HCT116 (cell line): ENCODE data around the gene THEM4. TPM values are rescaled to one million over a fixed set of nuclear protein-coding genes. Genes with fewer than 3 reads are reported as not detected.
"Not testable (repeated sequence)": the region's sequence is repeated elsewhere in the genome, so short reads cannot be mapped to it uniquely, and the experiment has no call there.

Experiments used
- ATAC-seq: fragments of 200-7000 bp; cut with Tn5 transposase; 2 replicates; pipeline ENCODE4 v1.9.1; 2020; ENCODE audit warnings: mild to moderate bottlenecking, moderate library complexity
- BruUV-seq: library from RNA; stranded (reverse); fragments of 400-500 nt; replicated peaks from 2 replicates; lab custom pipeline; 2021; lab: Mats Ljungman, UMichigan
- CTCF ChIA-PET: fragments of 300-600 bp; sonication (Branson Sonifier 250); formaldehyde crosslinking; loops from one replicate; lab custom pipeline; 2021; ENCODE audit warnings: antibody characterized with exemption; lab: Charles Lee
- POLR2A ChIA-PET: fragments of 300-600, 350-600 bp; sonication (Branson Sonifier 250); formaldehyde crosslinking; loops from one replicate; lab custom pipeline; 2021; ENCODE audit warnings: antibody characterized with exemption; lab: Charles Lee
- RAD21 ChIA-PET, 2 experiments: fragments of 300-600 bp; sonication (Branson Sonifier 250); formaldehyde crosslinking; loops; one replicate each; lab custom pipeline; 2023; ENCODE audit warnings: low total read pairs in 2 of 2; ENCODE audit not compliant: uncharacterized antibody in 2 of 2, unreplicated experiment in 2 of 2, low non-redundant PET in 1 of 2; lab: Charles Lee
- DNase-seq: peaks from one replicate; pipeline ENCODE4 v3.0.0-alpha.2; 2010; ENCODE audit warnings: low read depth, low spot score
- H2AFZ ChIP-seq: fragments of 200-600 bp; shearing (Covaris generic), sonication (generic); 2 replicates; pipeline ENCODE4 v1.6.1; 2017; ENCODE audit warnings: low read depth, mixed run types, mixed read lengths, antibody characterized with exemption, low read length; ENCODE audit not compliant: poor library complexity, severe bottlenecking
- H3K27ac ChIP-seq: 2 replicates; pipeline ENCODE4 v1.5.1; 2012; ENCODE audit warnings: low read depth, low read length
- H3K27me3 ChIP-seq: fragments of 200-600 bp; sonication (generic); 2 replicates; pipeline ENCODE4 v1.6.1; 2016; ENCODE audit warnings: mixed run types, low read length, mixed read lengths; ENCODE audit not compliant: insufficient read depth
- H3K36me3 ChIP-seq, 2 experiments: fragments of 200-500 bp in 1 of 2; fragments of 200-600 bp in 1 of 2; sonication (Bioruptor generic) in 1 of 2; sonication (generic) in 1 of 2; 2 replicates each; pipeline versions ENCODE4 v1.5.1 to v1.6.1; 2014 to 2016; ENCODE audit warnings: low read length in 2 of 2, inconsistent platforms in 1 of 2, mixed read lengths in 1 of 2, mixed run types in 1 of 2; ENCODE audit not compliant: insufficient read depth in 2 of 2, control insufficient read depth in 1 of 2
- H3K4me1 ChIP-seq, 2 experiments: fragments of 200-600 bp in 1 of 2; sonication (generic) in 1 of 2; 2 replicates each; pipeline versions ENCODE4 v1.5.1 to v1.6.1; 2012 to 2017; ENCODE audit warnings: low read length in 2 of 2, inconsistent platforms in 1 of 2, mild to moderate bottlenecking in 1 of 2, mixed read lengths in 1 of 2, mixed run types in 1 of 2, moderate library complexity in 1 of 2; ENCODE audit not compliant: insufficient read depth in 2 of 2, control insufficient read depth in 1 of 2
- H3K4me2 ChIP-seq: fragments of 200-600 bp; sonication (generic); 2 replicates; pipeline ENCODE4 v1.6.1; 2017; ENCODE audit warnings: mixed run types, low read length, mixed read lengths
- H3K4me3 ChIP-seq, 2 experiments: fragments of 200-600 bp in 1 of 2; sonication (generic) in 1 of 2; replicated peaks in 1 of 2; 2 replicates each; pipeline ENCODE4 v1.5.1; 2011 to 2016; ENCODE audit warnings: low read length in 2 of 2, control low read depth in 1 of 2, low read depth in 1 of 2, mild to moderate bottlenecking in 1 of 2, mixed read lengths in 1 of 2, mixed run types in 1 of 2
- H3K79me2 ChIP-seq: fragments of 200-600 bp; sonication (generic); 2 replicates; pipeline ENCODE4 v1.6.1; 2017; ENCODE audit warnings: mild to moderate bottlenecking, mixed run types, low read length, moderate library complexity, mixed read lengths; ENCODE audit not compliant: insufficient read depth
- H3K9ac ChIP-seq: fragments of 200-600 bp; sonication (generic); 2 replicates; pipeline ENCODE4 v1.6.1; 2016; ENCODE audit warnings: low read length, mixed read lengths
- H3K9me2 ChIP-seq: fragments of 200-600 bp; sonication (generic), shearing (Covaris generic); 2 replicates; pipeline ENCODE4 v1.6.1; 2017; ENCODE audit warnings: mixed run types, mild to moderate bottlenecking, moderate library complexity; ENCODE audit not compliant: insufficient read depth
- H3K9me3 ChIP-seq, 2 experiments: fragments of 200-500 bp in 1 of 2; fragments of 200-600 bp in 1 of 2; sonication (Bioruptor generic) in 1 of 2; sonication (generic) in 1 of 2; 2 replicates each; pipeline ENCODE4 v1.6.1; 2014 to 2017; ENCODE audit warnings: low read length in 2 of 2, mixed read lengths in 2 of 2, inconsistent platforms in 1 of 2, low read depth in 1 of 2, mild to moderate bottlenecking in 1 of 2, mixed run types in 1 of 2, moderate library complexity in 1 of 2; ENCODE audit not compliant: control insufficient read depth in 1 of 2, insufficient read depth in 1 of 2
- H4K20me1 ChIP-seq: fragments of 200-600 bp; sonication (generic), shearing (Covaris generic); 2 replicates; pipeline ENCODE4 v1.6.1; 2017; ENCODE audit warnings: mixed run types, mild to moderate bottlenecking, moderate library complexity; ENCODE audit not compliant: insufficient read depth
- ATF3 ChIP-seq: IDR thresholded peaks from 2 replicates; pipeline ENCODE4 v1.6.1; 2012
- CEBPB ChIP-seq: IDR thresholded peaks from 2 replicates; pipeline ENCODE4 v1.6.1; 2012; ENCODE audit warnings: low read depth
- EGR1 ChIP-seq: IDR thresholded peaks from 2 replicates; pipeline ENCODE4 v1.6.1; 2012; ENCODE audit warnings: low read depth
- ELF1 ChIP-seq: IDR thresholded peaks from 2 replicates; pipeline ENCODE4 v1.6.1; 2012; ENCODE audit warnings: low read depth, borderline replicate concordance
- POLR2AphosphoS5 ChIP-seq: IDR thresholded peaks from 2 replicates; pipeline ENCODE4 v1.6.1; 2011; ENCODE audit warnings: mild to moderate bottlenecking, low read depth, low read length, moderate library complexity
- SRF ChIP-seq: IDR thresholded peaks from 2 replicates; pipeline ENCODE4 v1.6.1; 2012; ENCODE audit warnings: low read depth
- YY1 ChIP-seq: IDR thresholded peaks from 2 replicates; pipeline ENCODE4 v1.6.1; 2011; ENCODE audit warnings: low read length, low read depth, moderate library complexity, mild to moderate bottlenecking; ENCODE audit not compliant: insufficient replicate concordance; ENCODE audit errors: extremely low read depth
- ZNF274 ChIP-seq: fragments of 200-500 bp; sonication (Bioruptor generic); IDR thresholded peaks from 2 replicates; pipeline ENCODE4 v1.6.1; 2014; ENCODE audit warnings: mild to moderate bottlenecking, low read depth, low read length, inconsistent platforms
- intact Hi-C: fragments of 100-400 bp; cut with micrococcal nuclease; formaldehyde crosslinking; loops from 2 replicates; pipeline ENCODE4 v1.10.0; 2022
- total RNA-seq: library from RNA; stranded (reverse); gene quantifications from one replicate; pipeline ENCODE4 v1.2.1, GENCODE V29; 2021; ENCODE audit not compliant: unreplicated experiment
- TF ChIP-seq, protein P1 (sequence below), 3 experiments: fragments of 200-600 bp in 1 of 3; sonication (generic) in 1 of 3; IDR thresholded peaks in 2 of 3; conservative IDR thresholded peaks in 1 of 3; 2 replicates each; pipeline ENCODE4 v1.5.1; 2012 to 2017; ENCODE audit warnings: low read depth in 2 of 3, low read length in 2 of 3, antibody characterized with exemption in 1 of 3, borderline replicate concordance in 1 of 3, control low read depth in 1 of 3, mild to moderate bottlenecking in 1 of 3, mixed read lengths in 1 of 3, mixed run types in 1 of 3, moderate library complexity in 1 of 3; ENCODE audit not compliant: insufficient read depth in 1 of 3
- TF ChIP-seq, protein P2 (sequence below): IDR thresholded peaks from 2 replicates; pipeline ENCODE4 v1.6.1; 2012

THEM4 gene
- total RNA-seq, 1 experiment from 2014 or later = 17.0 TPM

- TF ChIP-seq, protein P1, sequence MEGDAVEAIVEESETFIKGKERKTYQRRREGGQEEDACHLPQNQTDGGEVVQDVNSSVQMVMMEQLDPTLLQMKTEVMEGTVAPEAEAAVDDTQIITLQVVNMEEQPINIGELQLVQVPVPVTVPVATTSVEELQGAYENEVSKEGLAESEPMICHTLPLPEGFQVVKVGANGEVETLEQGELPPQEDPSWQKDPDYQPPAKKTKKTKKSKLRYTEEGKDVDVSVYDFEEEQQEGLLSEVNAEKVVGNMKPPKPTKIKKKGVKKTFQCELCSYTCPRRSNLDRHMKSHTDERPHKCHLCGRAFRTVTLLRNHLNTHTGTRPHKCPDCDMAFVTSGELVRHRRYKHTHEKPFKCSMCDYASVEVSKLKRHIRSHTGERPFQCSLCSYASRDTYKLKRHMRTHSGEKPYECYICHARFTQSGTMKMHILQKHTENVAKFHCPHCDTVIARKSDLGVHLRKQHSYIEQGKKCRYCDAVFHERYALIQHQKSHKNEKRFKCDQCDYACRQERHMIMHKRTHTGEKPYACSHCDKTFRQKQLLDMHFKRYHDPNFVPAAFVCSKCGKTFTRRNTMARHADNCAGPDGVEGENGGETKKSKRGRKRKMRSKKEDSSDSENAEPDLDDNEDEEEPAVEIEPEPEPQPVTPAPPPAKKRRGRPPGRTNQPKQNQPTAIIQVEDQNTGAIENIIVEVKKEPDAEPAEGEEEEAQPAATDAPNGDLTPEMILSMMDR (IDR thresholded peaks at IDR 0.05 in 2 of 3, conservative IDR thresholded peaks at IDR 0.05 in 1 of 3; ENCODE audit: borderline replicate concordance in 1 of 3, insufficient read depth in 1 of 3, low read depth in 2 of 3, low read length in 2 of 3) = no peak
- no peak for TF ChIP-seq ZNF274
- TF ChIP-seq CEBPB = no peak
- TF ChIP-seq, protein P2, sequence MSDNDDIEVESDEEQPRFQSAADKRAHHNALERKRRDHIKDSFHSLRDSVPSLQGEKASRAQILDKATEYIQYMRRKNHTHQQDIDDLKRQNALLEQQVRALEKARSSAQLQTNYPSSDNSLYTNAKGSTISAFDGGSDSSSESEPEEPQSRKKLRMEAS = no peak
- TF ChIP-seq POLR2AphosphoS5 = no peak
- no peak for TF ChIP-seq YY1
- no peak for TF ChIP-seq SRF
- TF ChIP-seq EGR1 = no peak
- no peak for TF ChIP-seq ELF1
- no peak for TF ChIP-seq ATF3
Measured at GRCh38 chr1:151902858-151903257, 6.5 kb downstream of the THEM4 start (continued).

GRCh38 chr1:151900804-151901203 lies 8.5 kb downstream of the THEM4 start:
- H3K4me3 ChIP-seq, intact Hi-C loops, H3K4me2 ChIP-seq, ATAC-seq, H3K27me3 ChIP-seq, DNase-seq, POLR2A ChIA-PET, H4K20me1 ChIP-seq, H3K27ac ChIP-seq, BruUV-seq, H3K9me3 ChIP-seq, H3K9me2 ChIP-seq, H2AFZ ChIP-seq, RAD21 ChIA-PET, H3K36me3 ChIP-seq, CTCF ChIA-PET, H3K9ac ChIP-seq: not testable (repeated sequence)
- Histone ChIP-seq H3K4me1 (peaks cover 3 to 13% of the 10 kb centered on the region in 2 experiments; a peak in 3 of 4 replicates), H3K79me2 (peaks cover 49% of the 10 kb centered on the region)
